SK-N-DZ (cell line): ENCODE measurements around the gene ZFP2.

ENCODE experiments used
- DNase-seq: peaks from one replicate; pipeline ENCODE4 v3.0.0-alpha.2; 2015; ENCODE audit warnings: low spot score

ZFP2 gene

DNA sequence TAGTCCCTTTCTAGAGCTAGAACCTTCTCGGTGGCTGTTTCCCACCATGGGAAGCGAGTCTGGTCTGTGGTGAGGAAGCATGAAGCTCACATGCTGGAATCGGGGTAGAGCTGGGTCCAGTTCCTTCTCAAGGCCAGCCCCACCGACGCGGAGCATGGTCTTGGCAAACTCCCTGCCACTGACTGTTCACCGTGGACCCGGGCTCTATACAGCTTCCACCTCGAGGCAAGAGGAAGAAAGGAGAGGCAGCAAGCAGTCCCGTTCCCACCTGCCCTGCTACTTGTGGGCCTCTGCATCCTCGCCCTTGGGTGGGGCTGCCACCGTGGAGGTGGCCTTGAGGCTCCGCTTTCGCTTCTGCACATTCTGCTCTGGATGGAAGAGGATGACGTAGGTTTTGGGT lies 85.7 kb downstream of the ZFP2 start:
- DNase-seq, result no peak
